ENCODE measurements around the gene UMOD. TPM values are rescaled to one million over a fixed set of nuclear protein-coding genes. Genes with fewer than 3 reads are reported as not detected.

The UMOD gene
- total RNA-seq, 1 donor from 2014 or later = not detected

- Mint-ChIP-seq H3K9me3 (ENCODE audit: unreplicated experiment) (peaks cover 15% of the 10 kb centered on the region), H3K36me3 (ENCODE audit: unreplicated experiment) (no peaks in the 10 kb centered on the region), H3K4me1 (ENCODE audit: low read depth, unreplicated experiment) (peaks cover 6% of the 10 kb centered on the region), H3K27ac (ENCODE audit: unreplicated experiment) (no peak overlapping the region), H3K4me3 (ENCODE audit: unreplicated experiment) (no peak overlapping the region), H3K27me3 (ENCODE audit: unreplicated experiment) (peaks cover 13% of the 10 kb centered on the region)
- no peak for TF ChIP-seq CTCF (IDR thresholded peaks at IDR 0.05; ENCODE audit: partially characterized antibody, unreplicated experiment)
- DNase-seq = no peak
Observed at GRCh38 chr16:20298452-20298851, 54.1 kb downstream of the UMOD start.

- Mint-ChIP-seq H3K27me3 (ENCODE audit: unreplicated experiment) (peaks cover 3% of the 10 kb centered on the region), H3K36me3 (ENCODE audit: unreplicated experiment) (no peaks in the 10 kb centered on the region), H3K27ac (ENCODE audit: unreplicated experiment) (peak overlapping the region; percentile 70), H3K9me3 (ENCODE audit: unreplicated experiment) (no peaks in the 10 kb centered on the region), H3K4me1 (ENCODE audit: low read depth, unreplicated experiment) (peaks cover 18% of the 10 kb centered on the region), H3K4me3 (ENCODE audit: unreplicated experiment) (peak overlapping the region; percentile 74)
- DNase-seq = peak; percentile 64
- TF ChIP-seq CTCF (IDR thresholded peaks at IDR 0.05; ENCODE audit: partially characterized antibody, unreplicated experiment) = no peak
Observed at GRCh38 chr16:20291208-20292206, 61.0 kb downstream of the UMOD start.

- TF ChIP-seq CTCF (IDR thresholded peaks at IDR 0.05; ENCODE audit: partially characterized antibody, unreplicated experiment) = no peak
- Mint-ChIP-seq H3K9me3 (ENCODE audit: unreplicated experiment) (no peaks in the 10 kb centered on the region), H3K36me3 (ENCODE audit: unreplicated experiment) (no peaks in the 10 kb centered on the region), H3K27ac (ENCODE audit: unreplicated experiment) (no peak overlapping the region), H3K27me3 (ENCODE audit: unreplicated experiment) (peaks cover 3% of the 10 kb centered on the region), H3K4me1 (ENCODE audit: low read depth, unreplicated experiment) (peaks cover 18% of the 10 kb centered on the region), H3K4me3 (ENCODE audit: unreplicated experiment) (no peak overlapping the region)
- no peak for DNase-seq
Observed at GRCh38 chr16:20289571-20289970, 62.9 kb downstream of the UMOD start.

- H3K27me3 Mint-ChIP-seq (ENCODE audit: unreplicated experiment) = peaks cover 4% of the 10 kb centered on the region
- H3K27ac Mint-ChIP-seq (ENCODE audit: unreplicated experiment) = no peak overlapping the region
- H3K4me3 Mint-ChIP-seq (ENCODE audit: unreplicated experiment) = no peak overlapping the region
- no peak for DNase-seq
- TF ChIP-seq CTCF (IDR thresholded peaks at IDR 0.05; ENCODE audit: partially characterized antibody, unreplicated experiment) = no peak
- peaks cover 5% of the 10 kb centered on the region for H3K4me1 Mint-ChIP-seq (ENCODE audit: low read depth, unreplicated experiment)
- H3K36me3 Mint-ChIP-seq (ENCODE audit: unreplicated experiment) = peaks cover 6% of the 10 kb centered on the region
- no peaks in the 10 kb centered on the region for H3K9me3 Mint-ChIP-seq (ENCODE audit: unreplicated experiment)
Observed at GRCh38 chr16:20285993-20286499, 66.5 kb downstream of the UMOD start.

Other genes starting within 250 kb of the UMOD start
- not detected for gene GP2, start 25.2 kb downstream of the UMOD start, total RNA-seq (ENCODE audit: unreplicated experiment)
- gene PDILT, start 52.0 kb upstream of the UMOD start, total RNA-seq (ENCODE audit: unreplicated experiment) = not detected
- gene ACSM5, start 56.8 kb upstream of the UMOD start, total RNA-seq (ENCODE audit: unreplicated experiment) = not detected
- not detected for gene ACSM2A, start 98.8 kb upstream of the UMOD start, total RNA-seq (ENCODE audit: unreplicated experiment)
- not detected for gene ACSM2B, start 223.7 kb upstream of the UMOD start, total RNA-seq (ENCODE audit: unreplicated experiment)